Measurements from ENCODE around the gene RPS29. TPM values are rescaled to one million over a fixed set of nuclear protein-coding genes. Genes with fewer than 3 reads are reported as not detected.

Gene RPS29
- total RNA-seq, 1 donor from 2014 or later, result 3,259 TPM

- no peaks in the 10 kb centered on the region for H3K9me3 Mint-ChIP-seq
- peaks cover 40% of the 10 kb centered on the region for H3K36me3 Mint-ChIP-seq (ENCODE audit: low read depth)
- H3K27me3 Mint-ChIP-seq, result no peaks in the 10 kb centered on the region
- intact Hi-C loops (cut with micrococcal nuclease), result no loop called here
- TF ChIP-seq, protein P1, sequence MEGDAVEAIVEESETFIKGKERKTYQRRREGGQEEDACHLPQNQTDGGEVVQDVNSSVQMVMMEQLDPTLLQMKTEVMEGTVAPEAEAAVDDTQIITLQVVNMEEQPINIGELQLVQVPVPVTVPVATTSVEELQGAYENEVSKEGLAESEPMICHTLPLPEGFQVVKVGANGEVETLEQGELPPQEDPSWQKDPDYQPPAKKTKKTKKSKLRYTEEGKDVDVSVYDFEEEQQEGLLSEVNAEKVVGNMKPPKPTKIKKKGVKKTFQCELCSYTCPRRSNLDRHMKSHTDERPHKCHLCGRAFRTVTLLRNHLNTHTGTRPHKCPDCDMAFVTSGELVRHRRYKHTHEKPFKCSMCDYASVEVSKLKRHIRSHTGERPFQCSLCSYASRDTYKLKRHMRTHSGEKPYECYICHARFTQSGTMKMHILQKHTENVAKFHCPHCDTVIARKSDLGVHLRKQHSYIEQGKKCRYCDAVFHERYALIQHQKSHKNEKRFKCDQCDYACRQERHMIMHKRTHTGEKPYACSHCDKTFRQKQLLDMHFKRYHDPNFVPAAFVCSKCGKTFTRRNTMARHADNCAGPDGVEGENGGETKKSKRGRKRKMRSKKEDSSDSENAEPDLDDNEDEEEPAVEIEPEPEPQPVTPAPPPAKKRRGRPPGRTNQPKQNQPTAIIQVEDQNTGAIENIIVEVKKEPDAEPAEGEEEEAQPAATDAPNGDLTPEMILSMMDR (IDR thresholded peaks at IDR 0.05), result no peak
- peaks cover 15% of the 10 kb centered on the region for H3K4me1 Mint-ChIP-seq
- no peak overlapping the region for H3K4me3 Mint-ChIP-seq
- CTCF ChIA-PET, result no interaction called here
- POLR2A ChIA-PET, result no interaction called here
- H3K27ac Mint-ChIP-seq, result no peak overlapping the region
- DNase-seq, result no peak
- ATAC-seq (ENCODE audit: low read depth), result no peak
Observed at GRCh38 chr14:49614196-49614595, 28.0 kb upstream of the RPS29 start.

- intact Hi-C loops (cut with micrococcal nuclease), result no loop called here
- Mint-ChIP-seq H3K27ac (no peak overlapping the region), H3K4me3 (no peak overlapping the region), H3K9me3 (no peaks in the 10 kb centered on the region), H3K27me3 (no peaks in the 10 kb centered on the region), H3K36me3 (ENCODE audit: low read depth) (peaks cover 31% of the 10 kb centered on the region), H3K4me1 (peaks cover 3% of the 10 kb centered on the region)
- no peak for DNase-seq
- POLR2A ChIA-PET, result interaction anchor here (1.2 to 4.6 kb wide), 2 partner anchors 8 to 14 kb away, joined by 6 to 30 read pairs; partner anchors contain the start of genes LRR1, MGAT2 and RPL36AL
- CTCF ChIA-PET, result no interaction called here
- ATAC-seq (ENCODE audit: low read depth), result no peak
- TF ChIP-seq, protein P1 (IDR thresholded peaks at IDR 0.05), result no peak
Observed at GRCh38 chr14:49612671-49613070, 26.5 kb upstream of the RPS29 start.

GRCh38 chr14:49612251-49612650 is 26.1 kb upstream of the RPS29 start:
- CTCF ChIA-PET, result no interaction called here
- Mint-ChIP-seq H3K27ac (no peak overlapping the region), H3K4me3 (no peak overlapping the region), H3K4me1 (no peaks in the 10 kb centered on the region), H3K36me3 (ENCODE audit: low read depth) (peaks cover 31% of the 10 kb centered on the region), H3K9me3 (no peaks in the 10 kb centered on the region), H3K27me3 (no peaks in the 10 kb centered on the region)
- ATAC-seq (ENCODE audit: low read depth) (no peak), DNase-seq (no peak)
- intact Hi-C loops (cut with micrococcal nuclease), result no loop called here
- POLR2A ChIA-PET, result interaction anchor here (0.5 to 4.6 kb wide), 3 partner anchors 8 to 218 kb away, joined by 3 to 30 read pairs (median 6); partner anchors contain the start of genes LRR1, MGAT2 and RPL36AL
- TF ChIP-seq, protein P1 (IDR thresholded peaks at IDR 0.05), result no peak

DNA sequence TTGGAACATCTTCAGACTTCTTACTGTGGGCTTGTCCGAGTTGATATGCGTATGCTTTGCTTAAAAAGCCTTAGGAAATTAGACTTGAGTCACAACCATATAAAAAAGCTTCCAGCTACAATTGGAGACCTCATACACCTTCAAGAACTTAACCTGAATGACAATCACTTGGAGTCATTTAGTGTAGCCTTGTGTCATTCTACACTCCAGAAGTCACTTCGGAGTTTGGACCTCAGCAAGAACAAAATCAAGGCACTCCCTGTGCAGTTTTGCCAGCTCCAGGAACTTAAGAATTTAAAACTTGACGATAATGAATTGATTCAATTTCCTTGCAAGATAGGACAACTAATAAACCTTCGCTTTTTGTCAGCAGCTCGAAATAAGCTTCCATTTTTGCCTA is 21.4 kb upstream of the RPS29 start:
- H3K27me3 Mint-ChIP-seq, result no peaks in the 10 kb centered on the region
- H3K4me1 Mint-ChIP-seq, result no peaks in the 10 kb centered on the region
- H3K9me3 Mint-ChIP-seq, result no peaks in the 10 kb centered on the region
- no peak for DNase-seq
- intact Hi-C loops (cut with micrococcal nuclease), result no loop called here
- peaks cover 31% of the 10 kb centered on the region for H3K36me3 Mint-ChIP-seq (ENCODE audit: low read depth)
- H3K4me3 Mint-ChIP-seq, result no peak overlapping the region
- no peak for ATAC-seq (ENCODE audit: low read depth)
- H3K27ac Mint-ChIP-seq, result no peak overlapping the region
- ChIA-PET POLR2A (interaction anchor here (0.6 to 1.4 kb wide), 4 partner anchors 9 to 28 kb away, joined by 4 to 6 read pairs (median 6); partner anchors contain the start of genes LRR1, MGAT2 and RPL36AL), CTCF (no interaction called here)
- TF ChIP-seq, protein P1 (IDR thresholded peaks at IDR 0.05), result no peak

GRCh38 chr14:49598485-49599300 is 12.5 kb upstream of the RPS29 start, which contains the start of gene LRR1:
LRR1 (plus strand) TSS chr14:49598940; CDS start chr14:49599021, 81 bp downstream.
- H3K27me3 Mint-ChIP-seq, result no peaks in the 10 kb centered on the region
- ChIA-PET POLR2A (interaction anchor here (0.6 to 8.5 kb wide), 21 partner anchors 9 to 518 kb away, joined by 3 to 293 read pairs (median 5); partner anchors contain the start of genes DNAAF2, KLHDC2, MGAT2 and NEMF), CTCF (interaction anchor here (1.3 to 3.5 kb wide), 4 partner anchors 11 to 25 kb away, joined by 4 to 32 read pairs (median 10); partner anchors contain the start of genes MGAT2, RPL36AL and RPS29)
- no peaks in the 10 kb centered on the region for H3K9me3 Mint-ChIP-seq
- peak within 1 kb of the TSS; percentile 96 for H3K27ac Mint-ChIP-seq
- peak; percentile 67 for ATAC-seq (ENCODE audit: low read depth)
- TF ChIP-seq, protein P1 (IDR thresholded peaks at IDR 0.05), result no peak
- H3K36me3 Mint-ChIP-seq (ENCODE audit: low read depth), result peaks cover 25% of the 10 kb centered on the region
- H3K4me3 Mint-ChIP-seq, result peak within 1 kb of the TSS; percentile 95
- intact Hi-C loops (cut with micrococcal nuclease), result loop anchor here (1.0 to 10.0 kb wide), 7 partner anchors 12 to 936 kb away; partner anchors contain the start of genes DMAC2L, KLHDC2, L2HGDH and MAP4K5
- peaks cover 60% of the 10 kb centered on the region for H3K4me1 Mint-ChIP-seq
- peak; percentile 94 for DNase-seq
